ENCODE measurements around the gene SLC6A20.
"Not testable (repeated sequence)": the region's sequence is repeated elsewhere in the genome, so short reads cannot be mapped to it uniquely, and the experiment has no call there.

The SLC6A20 gene

GRCh38 chr3:45749036-45749600 is 47.2 kb downstream of the SLC6A20 start:
- H3K27me3 ChIP-seq (ENCODE audit: control insufficient read depth, insufficient read depth, low read length); H3K9ac ChIP-seq (ENCODE audit: low read depth, low read length); H3K4me1 ChIP-seq (ENCODE audit: control insufficient read depth, insufficient read depth, low read length); H3K4me3 ChIP-seq (ENCODE audit: low read depth, low read length); H3K9me3 ChIP-seq (ENCODE audit: control insufficient read depth, insufficient read depth, low read length): not testable (repeated sequence)
- H3K36me3 ChIP-seq (ENCODE audit: control insufficient read depth, insufficient read depth, low read length), result peaks cover 15% of the 10 kb centered on the region

- Histone ChIP-seq H3K36me3 (ENCODE audit: control insufficient read depth, insufficient read depth, low read length) (peaks cover 15% of the 10 kb centered on the region), H3K27me3 (ENCODE audit: control insufficient read depth, insufficient read depth, low read length) (no peaks in the 10 kb centered on the region), H3K4me1 (ENCODE audit: control insufficient read depth, insufficient read depth, low read length) (no peaks in the 10 kb centered on the region), H3K9me3 (ENCODE audit: control insufficient read depth, insufficient read depth, low read length) (no peaks in the 10 kb centered on the region), H3K9ac (ENCODE audit: low read depth, low read length) (no peak overlapping the region), H3K4me3 (ENCODE audit: low read depth, low read length) (no peak overlapping the region)
Observed at GRCh38 chr3:45748068-45748467, 48.3 kb downstream of the SLC6A20 start.

- no peaks in the 10 kb centered on the region for H3K27me3 ChIP-seq (ENCODE audit: control insufficient read depth, insufficient read depth, low read length)
- no peak overlapping the region for H3K9ac ChIP-seq (ENCODE audit: low read depth, low read length)
- peaks cover 3% of the 10 kb centered on the region for H3K4me1 ChIP-seq (ENCODE audit: control insufficient read depth, insufficient read depth, low read length)
- peaks cover 19% of the 10 kb centered on the region for H3K36me3 ChIP-seq (ENCODE audit: control insufficient read depth, insufficient read depth, low read length)
- H3K9me3 ChIP-seq (ENCODE audit: control insufficient read depth, insufficient read depth, low read length), result no peaks in the 10 kb centered on the region
- no peak overlapping the region for H3K4me3 ChIP-seq (ENCODE audit: low read depth, low read length)
Observed at GRCh38 chr3:45746777-45747622, 49.3 kb downstream of the SLC6A20 start.

GRCh38 chr3:45746165-45746776 is 50.1 kb downstream of the SLC6A20 start:
- H3K9me3 ChIP-seq (ENCODE audit: control insufficient read depth, insufficient read depth, low read length), result no peaks in the 10 kb centered on the region
- no peak overlapping the region for H3K4me3 ChIP-seq (ENCODE audit: low read depth, low read length)
- H3K27me3 ChIP-seq (ENCODE audit: control insufficient read depth, insufficient read depth, low read length), result no peaks in the 10 kb centered on the region
- peaks cover 19% of the 10 kb centered on the region for H3K36me3 ChIP-seq (ENCODE audit: control insufficient read depth, insufficient read depth, low read length)
- H3K9ac ChIP-seq (ENCODE audit: low read depth, low read length), result no peak overlapping the region
- H3K4me1 ChIP-seq (ENCODE audit: control insufficient read depth, insufficient read depth, low read length), result peaks cover 9% of the 10 kb centered on the region

GRCh38 chr3:45742461-45743089 is 53.8 kb downstream of the SLC6A20 start:
- Histone ChIP-seq H3K9me3 (ENCODE audit: control insufficient read depth, insufficient read depth, low read length) (no peaks in the 10 kb centered on the region), H3K9ac (ENCODE audit: low read depth, low read length) (no peak overlapping the region), H3K4me1 (ENCODE audit: control insufficient read depth, insufficient read depth, low read length) (peaks cover 32% of the 10 kb centered on the region), H3K36me3 (ENCODE audit: control insufficient read depth, insufficient read depth, low read length) (peaks cover 20% of the 10 kb centered on the region), H3K27me3 (ENCODE audit: control insufficient read depth, insufficient read depth, low read length) (no peaks in the 10 kb centered on the region), H3K4me3 (ENCODE audit: low read depth, low read length) (no peak overlapping the region)

GRCh38 chr3:45741742-45742460 is 54.4 kb downstream of the SLC6A20 start:
- no peaks in the 10 kb centered on the region for H3K9me3 ChIP-seq (ENCODE audit: control insufficient read depth, insufficient read depth, low read length)
- H3K4me1 ChIP-seq (ENCODE audit: control insufficient read depth, insufficient read depth, low read length), result peaks cover 32% of the 10 kb centered on the region
- H3K27me3 ChIP-seq (ENCODE audit: control insufficient read depth, insufficient read depth, low read length), result no peaks in the 10 kb centered on the region
- no peak overlapping the region for H3K9ac ChIP-seq (ENCODE audit: low read depth, low read length)
- peaks cover 16% of the 10 kb centered on the region for H3K36me3 ChIP-seq (ENCODE audit: control insufficient read depth, insufficient read depth, low read length)
- H3K4me3 ChIP-seq (ENCODE audit: low read depth, low read length), result no peak overlapping the region

- no peaks in the 10 kb centered on the region for H3K9me3 ChIP-seq (ENCODE audit: control insufficient read depth, insufficient read depth, low read length)
- H3K27me3 ChIP-seq (ENCODE audit: control insufficient read depth, insufficient read depth, low read length), result no peaks in the 10 kb centered on the region
- H3K4me3 ChIP-seq (ENCODE audit: low read depth, low read length), result no peak overlapping the region
- H3K36me3 ChIP-seq (ENCODE audit: control insufficient read depth, insufficient read depth, low read length), result peaks cover 17% of the 10 kb centered on the region
- peaks cover 32% of the 10 kb centered on the region for H3K4me1 ChIP-seq (ENCODE audit: control insufficient read depth, insufficient read depth, low read length)
- H3K9ac ChIP-seq (ENCODE audit: low read depth, low read length), result no peak overlapping the region
Observed at GRCh38 chr3:45741247-45741646, 55.1 kb downstream of the SLC6A20 start.

GRCh38 chr3:45739991-45740390 is 56.3 kb downstream of the SLC6A20 start:
- no peaks in the 10 kb centered on the region for H3K9me3 ChIP-seq (ENCODE audit: control insufficient read depth, insufficient read depth, low read length)
- H3K9ac ChIP-seq (ENCODE audit: low read depth, low read length), result no peak overlapping the region
- H3K4me3 ChIP-seq (ENCODE audit: low read depth, low read length), result no peak overlapping the region
- H3K27me3 ChIP-seq (ENCODE audit: control insufficient read depth, insufficient read depth, low read length), result no peaks in the 10 kb centered on the region
- H3K4me1 ChIP-seq (ENCODE audit: control insufficient read depth, insufficient read depth, low read length), result peaks cover 32% of the 10 kb centered on the region
- peaks cover 22% of the 10 kb centered on the region for H3K36me3 ChIP-seq (ENCODE audit: control insufficient read depth, insufficient read depth, low read length)

GRCh38 chr3:45737234-45737633 is 59.1 kb downstream of the SLC6A20 start:
- Histone ChIP-seq H3K27me3 (ENCODE audit: control insufficient read depth, insufficient read depth, low read length) (no peaks in the 10 kb centered on the region), H3K4me1 (ENCODE audit: control insufficient read depth, insufficient read depth, low read length) (peaks cover 31% of the 10 kb centered on the region), H3K36me3 (ENCODE audit: control insufficient read depth, insufficient read depth, low read length) (peaks cover 24% of the 10 kb centered on the region), H3K9me3 (ENCODE audit: control insufficient read depth, insufficient read depth, low read length) (no peaks in the 10 kb centered on the region), H3K4me3 (ENCODE audit: low read depth, low read length) (no peak overlapping the region), H3K9ac (ENCODE audit: low read depth, low read length) (no peak overlapping the region)

- H3K36me3 ChIP-seq (ENCODE audit: control insufficient read depth, insufficient read depth, low read length), result peaks cover 25% of the 10 kb centered on the region
- H3K9ac ChIP-seq (ENCODE audit: low read depth, low read length), result no peak overlapping the region
- H3K27me3 ChIP-seq (ENCODE audit: control insufficient read depth, insufficient read depth, low read length), result no peaks in the 10 kb centered on the region
- H3K4me3 ChIP-seq (ENCODE audit: low read depth, low read length), result no peak overlapping the region
- H3K4me1 ChIP-seq (ENCODE audit: control insufficient read depth, insufficient read depth, low read length), result peaks cover 26% of the 10 kb centered on the region
- H3K9me3 ChIP-seq (ENCODE audit: control insufficient read depth, insufficient read depth, low read length), result no peaks in the 10 kb centered on the region
Observed at GRCh38 chr3:45736707-45737106, 59.6 kb downstream of the SLC6A20 start.

- H3K9ac ChIP-seq (ENCODE audit: low read depth, low read length), result no peak overlapping the region
- H3K27me3 ChIP-seq (ENCODE audit: control insufficient read depth, insufficient read depth, low read length), result no peaks in the 10 kb centered on the region
- H3K4me3 ChIP-seq (ENCODE audit: low read depth, low read length), result no peak overlapping the region
- no peaks in the 10 kb centered on the region for H3K9me3 ChIP-seq (ENCODE audit: control insufficient read depth, insufficient read depth, low read length)
- no peaks in the 10 kb centered on the region for H3K4me1 ChIP-seq (ENCODE audit: control insufficient read depth, insufficient read depth, low read length)
- peaks cover 8% of the 10 kb centered on the region for H3K36me3 ChIP-seq (ENCODE audit: control insufficient read depth, insufficient read depth, low read length)
Observed at GRCh38 chr3:45730409-45731154, 65.8 kb downstream of the SLC6A20 start.

Measured in iPS-15b (cell line).